Measurements from ENCODE around the gene TADA2A.

Gene TADA2A

DNA sequence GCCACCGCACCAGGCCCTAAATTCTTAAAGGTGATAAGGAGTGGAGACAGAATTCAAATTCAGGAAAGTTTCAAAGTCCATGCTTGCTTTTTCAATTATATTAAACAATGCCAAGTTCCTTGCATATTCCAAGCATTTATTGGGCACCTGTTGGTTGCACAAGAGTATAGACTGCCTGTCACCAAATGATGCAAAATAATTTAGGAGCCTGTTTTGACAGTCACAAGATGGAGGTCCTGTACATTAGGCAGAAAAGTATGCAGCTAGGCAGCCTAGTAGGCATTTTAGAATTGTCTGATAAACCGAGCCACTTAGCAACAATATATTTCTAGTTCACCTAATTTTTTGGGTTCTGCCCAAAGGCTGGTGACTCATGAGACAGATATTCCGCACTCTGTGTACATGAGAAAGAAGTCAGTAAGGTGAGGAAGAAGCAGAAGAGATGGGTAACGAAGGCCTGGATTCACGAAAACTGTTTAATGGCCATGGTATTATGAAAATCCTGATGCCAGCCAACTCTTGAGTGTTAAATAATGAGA lies 7.4 kb upstream of the TADA2A start (continued):
- TF ChIP-seq, protein P1, sequence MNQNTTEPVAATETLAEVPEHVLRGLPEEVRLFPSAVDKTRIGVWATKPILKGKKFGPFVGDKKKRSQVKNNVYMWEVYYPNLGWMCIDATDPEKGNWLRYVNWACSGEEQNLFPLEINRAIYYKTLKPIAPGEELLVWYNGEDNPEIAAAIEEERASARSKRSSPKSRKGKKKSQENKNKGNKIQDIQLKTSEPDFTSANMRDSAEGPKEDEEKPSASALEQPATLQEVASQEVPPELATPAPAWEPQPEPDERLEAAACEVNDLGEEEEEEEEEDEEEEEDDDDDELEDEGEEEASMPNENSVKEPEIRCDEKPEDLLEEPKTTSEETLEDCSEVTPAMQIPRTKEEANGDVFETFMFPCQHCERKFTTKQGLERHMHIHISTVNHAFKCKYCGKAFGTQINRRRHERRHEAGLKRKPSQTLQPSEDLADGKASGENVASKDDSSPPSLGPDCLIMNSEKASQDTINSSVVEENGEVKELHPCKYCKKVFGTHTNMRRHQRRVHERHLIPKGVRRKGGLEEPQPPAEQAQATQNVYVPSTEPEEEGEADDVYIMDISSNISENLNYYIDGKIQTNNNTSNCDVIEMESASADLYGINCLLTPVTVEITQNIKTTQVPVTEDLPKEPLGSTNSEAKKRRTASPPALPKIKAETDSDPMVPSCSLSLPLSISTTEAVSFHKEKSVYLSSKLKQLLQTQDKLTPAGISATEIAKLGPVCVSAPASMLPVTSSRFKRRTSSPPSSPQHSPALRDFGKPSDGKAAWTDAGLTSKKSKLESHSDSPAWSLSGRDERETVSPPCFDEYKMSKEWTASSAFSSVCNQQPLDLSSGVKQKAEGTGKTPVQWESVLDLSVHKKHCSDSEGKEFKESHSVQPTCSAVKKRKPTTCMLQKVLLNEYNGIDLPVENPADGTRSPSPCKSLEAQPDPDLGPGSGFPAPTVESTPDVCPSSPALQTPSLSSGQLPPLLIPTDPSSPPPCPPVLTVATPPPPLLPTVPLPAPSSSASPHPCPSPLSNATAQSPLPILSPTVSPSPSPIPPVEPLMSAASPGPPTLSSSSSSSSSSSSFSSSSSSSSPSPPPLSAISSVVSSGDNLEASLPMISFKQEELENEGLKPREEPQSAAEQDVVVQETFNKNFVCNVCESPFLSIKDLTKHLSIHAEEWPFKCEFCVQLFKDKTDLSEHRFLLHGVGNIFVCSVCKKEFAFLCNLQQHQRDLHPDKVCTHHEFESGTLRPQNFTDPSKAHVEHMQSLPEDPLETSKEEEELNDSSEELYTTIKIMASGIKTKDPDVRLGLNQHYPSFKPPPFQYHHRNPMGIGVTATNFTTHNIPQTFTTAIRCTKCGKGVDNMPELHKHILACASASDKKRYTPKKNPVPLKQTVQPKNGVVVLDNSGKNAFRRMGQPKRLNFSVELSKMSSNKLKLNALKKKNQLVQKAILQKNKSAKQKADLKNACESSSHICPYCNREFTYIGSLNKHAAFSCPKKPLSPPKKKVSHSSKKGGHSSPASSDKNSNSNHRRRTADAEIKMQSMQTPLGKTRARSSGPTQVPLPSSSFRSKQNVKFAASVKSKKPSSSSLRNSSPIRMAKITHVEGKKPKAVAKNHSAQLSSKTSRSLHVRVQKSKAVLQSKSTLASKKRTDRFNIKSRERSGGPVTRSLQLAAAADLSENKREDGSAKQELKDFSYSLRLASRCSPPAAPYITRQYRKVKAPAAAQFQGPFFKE (tag by site-specific recombination; IDR thresholded peaks at IDR 0.05; ENCODE audit: borderline replicate concordance) = no peak
- TF ChIP-seq ZNF23 (tag by site-specific recombination; IDR thresholded peaks at IDR 0.05; ENCODE audit: borderline replicate concordance) = no peak

DNA sequence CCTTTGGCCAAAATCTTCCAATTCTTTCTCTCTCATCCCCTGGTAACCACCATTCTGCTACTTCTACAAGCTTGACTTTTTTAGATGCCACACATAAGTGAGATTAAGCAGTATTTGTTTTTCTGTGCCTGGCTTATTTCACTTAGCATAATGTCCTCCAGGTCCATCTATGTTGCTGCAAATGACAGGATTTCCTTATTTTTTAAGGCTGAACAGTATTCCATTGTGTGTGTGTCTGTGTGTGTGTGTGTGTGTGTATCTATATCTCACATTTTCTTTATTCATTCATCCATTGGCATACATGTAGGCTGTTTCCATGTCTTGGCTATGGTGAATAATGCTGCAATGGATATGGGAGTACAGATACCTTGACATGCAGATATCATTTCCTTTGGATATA lies 6.2 kb upstream of the TADA2A start:
- Histone ChIP-seq H3K4me1 (ENCODE audit: control insufficient read depth, insufficient read depth, low read length) (peaks cover 5% of the 10 kb centered on the region), H3K9me3 (ENCODE audit: control insufficient read depth, insufficient read depth, low read depth, low read length) (no peaks in the 10 kb centered on the region), H3K27ac (ENCODE audit: extremely low read depth, low read depth, low read length) (no peak overlapping the region), H3K4me3 (ENCODE audit: low read depth, low read length) (no peak overlapping the region), H3K36me3 (ENCODE audit: control insufficient read depth in 2 of 2, insufficient read depth in 1 of 2, low read length in 2 of 2) (peaks cover 0 to 6% of the 10 kb centered on the region in 2 experiments; a peak in 2 of 3 replicates)
- ChIA-PET POLR2A (no interaction called here), CTCF (interaction anchor here (0.6 to 1.6 kb wide), 2 partner anchors 27 to 1636 kb away, joined by 3 to 12 read pairs; no protein-coding TSS in a partner anchor)
- TF ChIP-seq ZBTB17 (tag by site-specific recombination; IDR thresholded peaks at IDR 0.05) (0 out of 2 replicates have a peak, but pooled peaks have one; percentile 21), ZBTB1 (tag by site-specific recombination; IDR thresholded peaks at IDR 0.05) (no peak), ZNF146 (tag by site-specific recombination; IDR thresholded peaks at IDR 0.05) (peak; percentile 33; the same call in 1 of the 2 replicates), TRIM28 (IDR thresholded peaks at IDR 0.05; ENCODE audit: borderline replicate concordance, low read length) (no peak), ZNF211 (tag by site-specific recombination; IDR thresholded peaks at IDR 0.05; ENCODE audit: low read depth) (no peak), ZNF239 (tag by site-specific recombination; IDR thresholded peaks at IDR 0.05) (no peak), ZNF558 (tag by site-specific recombination; IDR thresholded peaks at IDR 0.05) (no peak)
- TF ChIP-seq, protein P2, sequence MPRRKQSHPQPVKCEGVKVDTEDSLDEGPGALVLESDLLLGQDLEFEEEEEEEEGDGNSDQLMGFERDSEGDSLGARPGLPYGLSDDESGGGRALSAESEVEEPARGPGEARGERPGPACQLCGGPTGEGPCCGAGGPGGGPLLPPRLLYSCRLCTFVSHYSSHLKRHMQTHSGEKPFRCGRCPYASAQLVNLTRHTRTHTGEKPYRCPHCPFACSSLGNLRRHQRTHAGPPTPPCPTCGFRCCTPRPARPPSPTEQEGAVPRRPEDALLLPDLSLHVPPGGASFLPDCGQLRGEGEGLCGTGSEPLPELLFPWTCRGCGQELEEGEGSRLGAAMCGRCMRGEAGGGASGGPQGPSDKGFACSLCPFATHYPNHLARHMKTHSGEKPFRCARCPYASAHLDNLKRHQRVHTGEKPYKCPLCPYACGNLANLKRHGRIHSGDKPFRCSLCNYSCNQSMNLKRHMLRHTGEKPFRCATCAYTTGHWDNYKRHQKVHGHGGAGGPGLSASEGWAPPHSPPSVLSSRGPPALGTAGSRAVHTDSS (tag by site-specific recombination; IDR thresholded peaks at IDR 0.05) = no peak
- TF ChIP-seq, protein P3, sequence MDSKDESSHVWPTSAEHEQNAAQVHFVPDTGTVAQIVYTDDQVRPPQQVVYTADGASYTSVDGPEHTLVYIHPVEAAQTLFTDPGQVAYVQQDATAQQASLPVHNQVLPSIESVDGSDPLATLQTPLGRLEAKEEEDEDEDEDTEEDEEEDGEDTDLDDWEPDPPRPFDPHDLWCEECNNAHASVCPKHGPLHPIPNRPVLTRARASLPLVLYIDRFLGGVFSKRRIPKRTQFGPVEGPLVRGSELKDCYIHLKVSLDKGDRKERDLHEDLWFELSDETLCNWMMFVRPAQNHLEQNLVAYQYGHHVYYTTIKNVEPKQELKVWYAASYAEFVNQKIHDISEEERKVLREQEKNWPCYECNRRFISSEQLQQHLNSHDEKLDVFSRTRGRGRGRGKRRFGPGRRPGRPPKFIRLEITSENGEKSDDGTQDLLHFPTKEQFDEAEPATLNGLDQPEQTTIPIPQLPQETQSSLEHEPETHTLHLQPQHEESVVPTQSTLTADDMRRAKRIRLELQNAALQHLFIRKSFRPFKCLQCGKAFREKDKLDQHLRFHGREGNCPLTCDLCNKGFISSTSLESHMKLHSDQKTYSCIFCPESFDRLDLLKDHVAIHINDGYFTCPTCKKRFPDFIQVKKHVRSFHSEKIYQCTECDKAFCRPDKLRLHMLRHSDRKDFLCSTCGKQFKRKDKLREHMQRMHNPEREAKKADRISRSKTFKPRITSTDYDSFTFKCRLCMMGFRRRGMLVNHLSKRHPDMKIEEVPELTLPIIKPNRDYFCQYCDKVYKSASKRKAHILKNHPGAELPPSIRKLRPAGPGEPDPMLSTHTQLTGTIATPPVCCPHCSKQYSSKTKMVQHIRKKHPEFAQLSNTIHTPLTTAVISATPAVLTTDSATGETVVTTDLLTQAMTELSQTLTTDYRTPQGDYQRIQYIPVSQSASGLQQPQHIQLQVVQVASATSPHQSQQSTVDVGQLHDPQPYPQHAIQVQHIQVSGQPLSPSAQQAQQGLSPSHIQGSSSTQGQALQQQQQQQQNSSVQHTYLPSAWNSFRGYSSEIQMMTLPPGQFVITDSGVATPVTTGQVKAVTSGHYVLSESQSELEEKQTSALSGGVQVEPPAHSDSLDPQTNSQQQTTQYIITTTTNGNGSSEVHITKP (tag by site-specific recombination; IDR thresholded peaks at IDR 0.05) = no peak
- TF ChIP-seq, protein P4, sequence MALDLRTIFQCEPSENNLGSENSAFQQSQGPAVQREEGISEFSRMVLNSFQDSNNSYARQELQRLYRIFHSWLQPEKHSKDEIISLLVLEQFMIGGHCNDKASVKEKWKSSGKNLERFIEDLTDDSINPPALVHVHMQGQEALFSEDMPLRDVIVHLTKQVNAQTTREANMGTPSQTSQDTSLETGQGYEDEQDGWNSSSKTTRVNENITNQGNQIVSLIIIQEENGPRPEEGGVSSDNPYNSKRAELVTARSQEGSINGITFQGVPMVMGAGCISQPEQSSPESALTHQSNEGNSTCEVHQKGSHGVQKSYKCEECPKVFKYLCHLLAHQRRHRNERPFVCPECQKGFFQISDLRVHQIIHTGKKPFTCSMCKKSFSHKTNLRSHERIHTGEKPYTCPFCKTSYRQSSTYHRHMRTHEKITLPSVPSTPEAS (tag by site-specific recombination; IDR thresholded peaks at IDR 0.05) = peak; percentile 53; the same call in 1 of the 2 replicates
- TF ChIP-seq, protein P5, sequence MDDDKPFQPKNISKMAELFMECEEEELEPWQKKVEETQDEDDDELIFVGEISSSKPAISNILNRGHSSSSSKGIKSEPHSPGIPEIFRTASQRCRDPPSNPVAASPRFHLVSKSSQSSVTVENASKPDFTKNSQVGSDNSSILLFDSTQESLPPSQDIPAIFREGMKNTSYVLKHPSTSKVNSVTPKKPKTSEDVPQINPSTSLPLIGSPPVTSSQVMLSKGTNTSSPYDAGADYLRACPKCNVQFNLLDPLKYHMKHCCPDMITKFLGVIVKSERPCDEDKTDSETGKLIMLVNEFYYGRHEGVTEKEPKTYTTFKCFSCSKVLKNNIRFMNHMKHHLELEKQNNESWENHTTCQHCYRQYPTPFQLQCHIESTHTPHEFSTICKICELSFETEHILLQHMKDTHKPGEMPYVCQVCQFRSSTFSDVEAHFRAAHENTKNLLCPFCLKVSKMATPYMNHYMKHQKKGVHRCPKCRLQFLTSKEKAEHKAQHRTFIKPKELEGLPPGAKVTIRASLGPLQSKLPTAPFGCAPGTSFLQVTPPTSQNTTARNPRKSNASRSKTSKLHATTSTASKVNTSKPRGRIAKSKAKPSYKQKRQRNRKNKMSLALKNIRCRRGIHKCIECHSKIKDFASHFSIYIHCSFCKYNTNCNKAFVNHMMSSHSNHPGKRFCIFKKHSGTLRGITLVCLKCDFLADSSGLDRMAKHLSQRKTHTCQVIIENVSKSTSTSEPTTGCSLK (tag by site-specific recombination; IDR thresholded peaks at IDR 0.05) = no peak
- TF ChIP-seq, protein P6, sequence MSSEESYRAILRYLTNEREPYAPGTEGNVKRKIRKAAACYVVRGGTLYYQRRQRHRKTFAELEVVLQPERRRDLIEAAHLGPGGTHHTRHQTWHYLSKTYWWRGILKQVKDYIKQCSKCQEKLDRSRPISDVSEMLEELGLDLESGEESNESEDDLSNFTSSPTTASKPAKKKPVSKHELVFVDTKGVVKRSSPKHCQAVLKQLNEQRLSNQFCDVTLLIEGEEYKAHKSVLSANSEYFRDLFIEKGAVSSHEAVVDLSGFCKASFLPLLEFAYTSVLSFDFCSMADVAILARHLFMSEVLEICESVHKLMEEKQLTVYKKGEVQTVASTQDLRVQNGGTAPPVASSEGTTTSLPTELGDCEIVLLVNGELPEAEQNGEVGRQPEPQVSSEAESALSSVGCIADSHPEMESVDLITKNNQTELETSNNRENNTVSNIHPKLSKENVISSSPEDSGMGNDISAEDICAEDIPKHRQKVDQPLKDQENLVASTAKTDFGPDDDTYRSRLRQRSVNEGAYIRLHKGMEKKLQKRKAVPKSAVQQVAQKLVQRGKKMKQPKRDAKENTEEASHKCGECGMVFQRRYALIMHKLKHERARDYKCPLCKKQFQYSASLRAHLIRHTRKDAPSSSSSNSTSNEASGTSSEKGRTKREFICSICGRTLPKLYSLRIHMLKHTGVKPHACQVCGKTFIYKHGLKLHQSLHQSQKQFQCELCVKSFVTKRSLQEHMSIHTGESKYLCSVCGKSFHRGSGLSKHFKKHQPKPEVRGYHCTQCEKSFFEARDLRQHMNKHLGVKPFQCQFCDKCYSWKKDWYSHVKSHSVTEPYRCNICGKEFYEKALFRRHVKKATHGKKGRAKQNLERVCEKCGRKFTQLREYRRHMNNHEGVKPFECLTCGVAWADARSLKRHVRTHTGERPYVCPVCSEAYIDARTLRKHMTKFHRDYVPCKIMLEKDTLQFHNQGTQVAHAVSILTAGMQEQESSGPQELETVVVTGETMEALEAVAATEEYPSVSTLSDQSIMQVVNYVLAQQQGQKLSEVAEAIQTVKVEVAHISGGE (tag by site-specific recombination; conservative IDR thresholded peaks at IDR 0.05; ENCODE audit: low read depth) = no peak

Data from HEK293 (cell line).